ENCODE measurements around the gene BNC2.
A peak's percentile ranks its signal among the peaks of the same experiment; 100 is the strongest.

BNC2 gene

DNA sequence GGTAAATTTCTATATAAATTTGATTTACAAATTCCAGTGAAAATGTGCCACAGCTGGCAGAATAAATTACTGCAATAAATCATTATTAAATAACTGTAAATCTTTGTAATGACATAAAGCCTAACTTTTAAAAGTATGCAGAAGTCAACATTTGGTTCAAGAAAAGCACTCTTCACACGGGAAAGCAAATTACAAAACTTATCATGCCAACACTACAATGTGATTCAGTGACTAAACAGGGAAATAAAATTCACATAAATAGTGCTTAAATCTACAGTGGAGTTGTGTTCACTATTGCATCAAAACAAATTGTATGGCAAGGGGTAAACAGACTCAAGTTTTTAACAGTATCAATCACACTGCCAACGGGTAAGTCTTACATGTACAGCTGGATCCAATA, 117.2 kb downstream of the BNC2 start:
- DNase-seq, result no peak

GRCh38 chr9:16752601-16753000, 117.9 kb downstream of the BNC2 start:
- no peak for DNase-seq

DNA sequence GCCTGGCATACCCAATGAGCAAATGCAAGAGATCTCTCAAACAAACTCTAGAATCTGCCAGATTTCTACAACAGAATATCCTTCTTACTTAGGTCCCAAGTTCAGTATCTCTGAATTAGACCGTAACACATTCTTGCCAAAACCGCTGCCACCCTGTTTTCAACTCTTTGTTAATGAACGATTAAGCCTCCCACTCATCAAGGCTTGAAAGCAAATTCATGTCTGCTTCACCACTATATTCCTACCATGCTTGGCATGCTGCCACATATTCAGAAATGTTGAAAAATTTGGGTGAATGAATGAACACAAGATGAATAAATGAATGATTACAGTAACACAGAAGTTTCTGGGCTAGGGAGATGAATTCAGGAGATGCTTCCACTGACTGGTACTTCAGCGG, 119.9 kb downstream of the BNC2 start:
- no peak for DNase-seq

DNA sequence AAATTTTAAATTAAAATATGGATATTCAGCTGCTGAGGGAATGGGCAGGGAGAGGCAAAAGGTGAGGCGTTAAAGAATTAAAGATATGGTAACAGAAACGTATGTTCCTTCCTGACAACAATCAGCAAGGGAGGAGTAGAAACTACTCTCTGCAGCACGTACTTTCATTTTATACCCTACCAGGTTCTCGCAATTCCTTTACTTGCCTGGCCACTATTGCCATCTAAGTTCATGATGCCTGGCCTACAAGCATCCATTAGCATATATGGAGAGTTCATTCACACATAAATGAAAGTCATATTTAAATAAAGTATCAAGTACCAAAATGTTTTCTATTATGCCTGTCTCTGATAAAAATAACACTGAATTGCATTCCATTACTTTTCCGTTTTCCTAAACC, 125.1 kb downstream of the BNC2 start:
- DNase-seq, result no peak

- no peak for DNase-seq
These were observed 126.1 kb downstream of the BNC2 start for GRCh38 chr9:16744394-16744793.

GRCh38 chr9:16743375-16743774, 127.1 kb downstream of the BNC2 start:
- DNase-seq, result no peak

GRCh38 chr9:16735001-16735400, 135.5 kb downstream of the BNC2 start:
- no peak for DNase-seq

DNA sequence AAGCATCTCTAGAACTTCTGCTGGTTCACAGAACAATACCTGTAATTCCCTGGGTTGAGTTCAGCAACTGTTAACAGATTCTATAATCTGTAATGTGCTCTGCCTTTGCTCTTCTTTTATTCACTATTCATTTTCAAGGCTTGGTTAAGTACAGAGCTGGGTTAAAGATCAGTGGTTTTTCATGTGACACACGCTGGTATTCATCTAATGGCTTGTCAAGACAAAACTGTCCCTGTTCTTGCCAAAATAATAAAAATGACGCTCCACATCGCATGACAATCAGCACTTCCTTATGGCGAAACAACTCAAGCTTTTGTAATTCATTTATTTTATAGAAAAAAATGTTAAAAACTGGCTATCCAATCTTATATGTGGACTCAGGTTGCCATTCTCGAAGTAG, 137.9 kb downstream of the BNC2 start:
- no peak for DNase-seq

- DNase-seq, result no peak
These were observed 140.3 kb downstream of the BNC2 start for GRCh38 chr9:16730162-16730561.

GRCh38 chr9:16729651-16730050, 140.8 kb downstream of the BNC2 start:
- peak; percentile 83 for DNase-seq

DNA sequence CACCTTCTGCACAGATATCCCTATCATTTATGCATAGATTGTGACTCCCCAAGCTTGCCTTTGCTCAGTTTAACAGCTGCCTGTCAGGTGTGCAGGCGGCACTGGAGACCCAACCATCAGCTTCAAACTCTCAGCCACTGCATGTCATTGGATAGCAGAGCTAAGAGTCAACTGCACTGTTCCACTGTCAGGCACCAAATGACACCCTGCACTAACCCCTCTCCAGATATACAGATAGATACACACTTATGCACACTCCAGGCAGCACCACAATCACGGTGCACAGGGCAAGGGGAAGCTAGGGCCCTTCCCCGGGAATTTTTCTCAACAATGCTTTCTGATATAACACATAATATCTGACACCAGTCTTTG, 142.3 kb downstream of the BNC2 start:
- no peak for DNase-seq

DNA sequence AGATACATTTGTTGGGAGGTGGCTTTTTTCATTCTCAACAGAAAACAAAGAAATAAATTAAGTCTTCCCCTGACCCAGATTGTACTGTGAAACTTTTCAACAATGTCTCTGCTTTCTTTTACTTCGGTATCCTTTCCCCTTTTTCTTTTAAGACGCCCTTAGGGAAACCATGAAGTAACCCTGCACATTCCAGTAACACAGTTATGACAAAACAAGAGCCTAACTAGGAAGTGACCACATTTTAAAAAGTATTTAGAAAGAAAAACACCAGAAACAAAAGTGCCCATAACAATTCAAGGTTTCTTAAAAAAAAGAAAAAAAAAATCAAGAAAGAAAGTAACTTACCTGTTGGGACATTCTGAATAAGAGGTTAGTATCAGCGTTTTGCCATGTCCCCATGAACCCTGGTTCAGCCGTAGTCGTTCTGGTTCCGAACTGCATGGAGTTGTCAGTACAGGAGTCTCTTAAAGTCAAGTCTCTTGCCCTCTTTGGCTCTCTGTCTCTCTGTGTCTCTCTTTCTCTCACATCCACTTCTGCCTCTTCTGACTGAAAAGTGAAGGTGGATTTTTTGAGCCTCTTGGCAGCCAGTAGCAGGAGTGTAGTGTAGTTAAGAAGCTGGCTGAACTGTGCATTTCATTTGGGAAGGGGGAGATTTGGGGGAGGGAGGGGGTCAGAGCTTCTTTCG, 142.9 kb downstream of the BNC2 start:
- DNase-seq, result no peak

DNA sequence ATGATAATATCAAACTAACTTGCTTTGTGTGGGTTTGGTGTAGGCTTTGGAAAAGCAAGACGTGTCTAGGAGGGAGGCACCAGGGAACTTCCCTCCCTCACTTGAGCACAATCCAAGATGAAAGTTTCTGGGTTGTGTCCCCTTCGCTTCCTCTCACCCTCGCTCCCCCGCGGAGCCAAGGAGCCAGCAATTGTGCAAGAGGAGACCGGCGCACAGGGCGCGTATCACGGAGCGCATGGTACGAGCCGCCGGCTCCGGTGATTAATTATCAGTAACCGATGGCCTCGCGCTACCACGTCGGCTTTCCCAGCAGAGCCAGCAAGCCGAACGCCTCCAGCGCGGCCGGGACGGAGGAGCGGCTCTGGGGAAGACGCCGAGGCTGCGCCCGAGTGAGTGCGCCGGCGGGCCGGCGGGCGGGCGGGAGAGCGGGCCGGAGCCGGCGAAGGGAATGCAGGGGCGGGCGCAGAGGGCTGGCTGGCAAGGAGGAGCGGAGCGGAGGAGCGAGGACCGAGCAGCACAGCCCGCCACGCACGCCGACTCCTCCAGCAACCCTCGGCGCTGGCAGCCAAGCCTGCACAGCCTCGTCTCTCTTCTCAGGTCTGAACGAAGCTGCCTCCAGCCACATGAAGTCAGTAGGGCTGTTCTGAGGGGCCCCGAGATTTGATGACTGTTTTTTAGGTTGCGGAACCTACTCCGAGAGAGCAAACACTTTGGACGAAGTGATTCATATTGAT, 143.6 kb downstream of the BNC2 start:
- DNase-seq, result no peak

GRCh38 chr9:16726029-16726428, 144.4 kb downstream of the BNC2 start:
- DNase-seq, result no peak

GRCh38 chr9:16725066-16725465, 145.4 kb downstream of the BNC2 start:
- DNase-seq, result no peak

GRCh38 chr9:16721972-16722371, 148.5 kb downstream of the BNC2 start:
- peak; percentile 28 for DNase-seq

- no peak for DNase-seq
These were observed 150.1 kb downstream of the BNC2 start for GRCh38 chr9:16720386-16720785.

GRCh38 chr9:16719921-16720320, 150.5 kb downstream of the BNC2 start:
- no peak for DNase-seq

- no peak for DNase-seq
These were observed 151.5 kb downstream of the BNC2 start for GRCh38 chr9:16718952-16719351.

- DNase-seq, result no peak
These were observed 152.2 kb downstream of the BNC2 start for GRCh38 chr9:16718296-16718695.

GRCh38 chr9:16716601-16717000, 153.9 kb downstream of the BNC2 start:
- no peak for DNase-seq

GRCh38 chr9:16715404-16715803, 155.1 kb downstream of the BNC2 start:
- no peak for DNase-seq

DNA sequence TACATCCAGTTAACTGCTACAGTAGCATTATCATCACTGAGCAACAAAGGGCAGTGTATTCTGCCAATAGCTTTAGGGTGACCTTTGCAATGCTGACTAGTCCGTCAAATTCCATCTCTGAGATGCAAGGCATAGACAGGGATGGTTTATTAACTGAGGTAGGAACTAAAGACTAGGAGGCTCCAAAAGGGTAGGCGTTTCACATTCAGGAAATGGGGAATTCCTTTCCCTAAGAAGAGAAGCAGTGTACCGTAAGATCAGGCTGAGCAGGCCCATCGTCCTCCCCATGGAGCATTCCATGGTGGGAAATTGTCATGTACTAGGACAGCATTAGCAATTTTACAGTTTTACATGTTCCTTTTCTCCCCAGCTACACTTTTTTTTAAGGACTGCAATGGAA, 157.7 kb downstream of the BNC2 start:
- DNase-seq, result no peak

DNA sequence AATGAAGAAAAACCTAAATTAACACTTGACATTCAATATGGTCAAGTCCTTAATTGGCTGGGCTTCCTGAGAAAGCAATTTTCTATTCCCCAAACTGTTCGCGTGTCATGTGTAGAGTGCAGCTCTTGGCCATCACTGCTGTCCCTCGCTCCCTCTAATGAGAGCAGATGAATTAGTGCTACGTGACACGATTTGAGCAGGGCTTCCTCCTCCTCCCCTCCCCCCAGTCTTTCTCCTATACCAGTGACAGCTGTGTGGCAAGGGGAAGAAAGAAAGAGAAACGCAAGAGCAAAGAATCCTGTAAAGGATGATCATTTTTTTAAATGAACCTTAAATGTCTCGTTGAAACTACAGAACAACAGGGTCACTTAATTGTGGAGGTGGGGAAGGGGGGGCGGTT, 159.6 kb downstream of the BNC2 start:
- peak; percentile 35 for DNase-seq

GRCh38 chr9:16709924-16710323, 160.5 kb downstream of the BNC2 start:
- no peak for DNase-seq
